Upper lobe of left lung (tissue), 6 donors: Measurements from ENCODE around the gene BRF1. TPM values are rescaled to one million over a fixed set of nuclear protein-coding genes. Genes with fewer than 3 reads are reported as not detected.

ENCODE experiments used
- ATAC-seq, 2 donors: fragments of 200-7000 bp; cut with Tn5 transposase; one replicate each; pipeline ENCODE4 v1.9.1; 2022; ENCODE audit warnings: mild to moderate bottlenecking in 2 of 2, moderate library complexity in 2 of 2; ENCODE audit not compliant: low FRiP score in 2 of 2
- DNase-seq, 2 donors: peaks; one replicate each; pipeline ENCODE4 v3.0.0-alpha.2; 2019 to 2020
- H3K27ac ChIP-seq, 4 donors: fragments of 200-600 bp; sonication (generic); one replicate each; pipeline ENCODE4 v1.5.1; 2016 to 2019
- H3K27me3 ChIP-seq, 4 donors: fragments of 200-600 bp; sonication (generic); one replicate each; pipeline ENCODE4 v1.5.1; 2017 to 2019
- H3K36me3 ChIP-seq, 4 donors: fragments of 200-600 bp; sonication (generic); one replicate each; pipeline ENCODE4 v1.5.1; 2016 to 2019
- H3K4me1 ChIP-seq, 4 donors: fragments of 200-600 bp; sonication (generic); one replicate each; pipeline ENCODE4 v1.5.1; 2018 to 2019
- H3K4me3 ChIP-seq, 4 donors: fragments of 200-600 bp; sonication (generic); one replicate each; pipeline ENCODE4 v1.5.1; 2017 to 2019; ENCODE audit warnings: mild to moderate bottlenecking in 2 of 4, moderate library complexity in 1 of 4
- H3K9me3 ChIP-seq, 4 donors: fragments of 200-600 bp; sonication (generic); one replicate each; pipeline ENCODE4 v1.5.1; 2018 to 2019
- EP300 ChIP-seq, 4 donors: sonication (generic); formaldehyde crosslinking; IDR thresholded peaks; one replicate each; pipeline ENCODE4 v1.5.1; 2017; ENCODE audit warnings: antibody characterized with exemption in 4 of 4, control low read depth in 2 of 4
- POLR2A ChIP-seq, 4 donors: fragments of 450-650 bp; IDR thresholded peaks; one replicate each; pipeline ENCODE4 v1.5.1; 2016 to 2017; ENCODE audit warnings: antibody characterized with exemption in 4 of 4, mild to moderate bottlenecking in 2 of 4
- POLR2AphosphoS5 ChIP-seq, 2 donors: sonication (generic); formaldehyde crosslinking; IDR thresholded peaks; one replicate each; pipeline ENCODE4 v1.5.1; 2017; ENCODE audit warnings: antibody characterized with exemption in 2 of 2
- WGBS, 2 donors: methylation state at CpG; one replicate each; pipeline ENCODE4 v1.1.5; 2017 to 2018; 5-methylcytosine and 5-hydroxymethylcytosine counted together
- total RNA-seq, 6 donors: library from RNA; depleted of rRNA in 4 of 6; stranded (reverse); fragments of >200 nt in 4 of 6; gene quantifications; one replicate each; pipeline versions ENCODE4 v1.1.0 to v1.2.1, GENCODE V29; 2016 to 2021
- TF ChIP-seq, protein P1 (sequence below), 6 experiments: fragments of 450-650 bp in 4 of 6; fragments of 200-600 bp in 2 of 6; sonication (generic) in 2 of 6; IDR thresholded peaks; one replicate each; pipeline ENCODE4 v1.5.1; 2016 to 2019; ENCODE audit warnings: antibody characterized with exemption in 6 of 6
- donor health status: DM: no; HTN: no; CAD: no; lungs with moderate emphysema.
- donor health status: DM: no; HTN: yes; CAD: no; lungs with severe emphysema.

Gene BRF1
- total RNA-seq, 6 donors from 2014 or later: 38.6 to 195 (median 52.7) TPM

DNA sequence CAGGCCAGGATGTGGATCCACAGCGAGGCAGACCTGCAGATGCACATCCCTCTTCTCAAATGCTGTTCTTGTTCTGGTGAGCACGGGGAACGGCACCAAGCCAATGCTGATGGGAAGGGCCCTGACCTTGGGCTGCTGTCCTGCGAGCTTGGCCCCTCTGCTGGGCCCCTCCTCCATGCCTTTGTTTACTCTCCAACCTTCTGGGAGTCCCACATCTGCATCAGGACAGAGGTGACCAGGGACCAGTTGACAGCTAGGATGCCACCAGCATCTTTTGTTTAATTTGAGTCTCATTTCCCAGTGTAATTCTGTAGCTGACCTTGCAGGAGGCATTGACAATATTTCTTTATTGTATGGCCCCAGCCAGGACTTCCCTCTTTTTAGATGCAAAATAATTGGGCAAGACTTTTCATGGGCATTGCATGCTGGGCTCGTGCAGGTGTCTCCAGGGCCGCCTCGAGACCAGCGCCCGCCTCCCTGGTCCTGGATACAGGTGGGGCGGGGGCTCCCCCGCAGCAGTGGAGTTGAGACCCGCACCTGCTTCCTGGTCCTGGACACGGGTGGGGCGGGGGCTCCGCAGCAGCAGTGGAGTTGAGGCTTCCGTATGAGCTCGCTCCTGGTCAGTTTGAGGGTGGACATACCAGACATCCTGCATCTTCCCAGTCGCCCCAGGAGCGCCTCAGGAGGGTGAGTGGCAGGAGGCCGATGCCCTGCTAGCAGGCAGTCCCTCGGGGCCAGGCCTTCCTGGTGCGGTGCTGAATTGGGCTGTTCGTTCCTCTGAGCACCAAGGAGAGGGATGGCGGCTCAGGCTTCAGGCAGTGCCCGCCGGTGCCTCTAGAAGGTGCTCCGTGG, 25.1 kb upstream of the BRF1 start:
- 81 to 88% methylated on average over 5 to 14 of the region's 27 CpGs for WGBS, 2 donors
- Histone ChIP-seq H3K36me3 (no peaks in the 10 kb centered on the region), H3K9me3 (no peaks in the 10 kb centered on the region), H3K27ac (no peak overlapping the region), H3K4me1 (peaks cover 27 to 74% (median 38%) of the 10 kb centered on the region in 4 donors), H3K4me3 (no peak overlapping the region), H3K27me3 (no peaks in the 10 kb centered on the region)
- ATAC-seq (no peak), DNase-seq (peak in 1 of 2 donors; percentile 75)
- TF ChIP-seq POLR2AphosphoS5 (IDR thresholded peaks at IDR 0.05) (no peak), EP300 (IDR thresholded peaks at IDR 0.05) (no peak), POLR2A (IDR thresholded peaks at IDR 0.05) (no peak)
- TF ChIP-seq, protein P1, sequence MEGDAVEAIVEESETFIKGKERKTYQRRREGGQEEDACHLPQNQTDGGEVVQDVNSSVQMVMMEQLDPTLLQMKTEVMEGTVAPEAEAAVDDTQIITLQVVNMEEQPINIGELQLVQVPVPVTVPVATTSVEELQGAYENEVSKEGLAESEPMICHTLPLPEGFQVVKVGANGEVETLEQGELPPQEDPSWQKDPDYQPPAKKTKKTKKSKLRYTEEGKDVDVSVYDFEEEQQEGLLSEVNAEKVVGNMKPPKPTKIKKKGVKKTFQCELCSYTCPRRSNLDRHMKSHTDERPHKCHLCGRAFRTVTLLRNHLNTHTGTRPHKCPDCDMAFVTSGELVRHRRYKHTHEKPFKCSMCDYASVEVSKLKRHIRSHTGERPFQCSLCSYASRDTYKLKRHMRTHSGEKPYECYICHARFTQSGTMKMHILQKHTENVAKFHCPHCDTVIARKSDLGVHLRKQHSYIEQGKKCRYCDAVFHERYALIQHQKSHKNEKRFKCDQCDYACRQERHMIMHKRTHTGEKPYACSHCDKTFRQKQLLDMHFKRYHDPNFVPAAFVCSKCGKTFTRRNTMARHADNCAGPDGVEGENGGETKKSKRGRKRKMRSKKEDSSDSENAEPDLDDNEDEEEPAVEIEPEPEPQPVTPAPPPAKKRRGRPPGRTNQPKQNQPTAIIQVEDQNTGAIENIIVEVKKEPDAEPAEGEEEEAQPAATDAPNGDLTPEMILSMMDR (IDR thresholded peaks at IDR 0.05): no peak

DNA sequence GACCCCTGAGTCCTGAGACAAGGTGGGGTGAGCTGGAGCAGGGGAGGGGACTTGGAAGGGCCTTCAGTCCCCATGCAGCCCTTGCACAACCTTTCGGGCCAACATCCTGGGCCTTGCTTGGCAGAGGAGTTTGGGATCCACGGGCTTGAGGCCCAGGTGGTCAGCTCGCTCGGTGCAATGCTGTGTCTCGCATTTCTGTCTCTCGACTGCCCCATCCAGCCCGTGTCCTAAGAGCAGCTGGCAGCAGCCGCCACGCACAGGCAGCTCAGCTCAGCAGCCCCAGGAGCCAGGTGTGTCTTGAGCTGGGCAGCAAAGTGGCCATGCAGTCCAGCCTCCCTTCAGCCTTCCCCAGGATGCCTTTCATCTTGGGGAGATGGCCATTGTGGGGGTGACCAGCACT, 24.5 kb upstream of the BRF1 start:
- Histone ChIP-seq H3K4me1 (peaks cover 21 to 68% (median 33%) of the 10 kb centered on the region in 4 donors), H3K36me3 (no peaks in the 10 kb centered on the region), H3K27ac (no peak overlapping the region), H3K4me3 (no peak overlapping the region), H3K9me3 (no peaks in the 10 kb centered on the region), H3K27me3 (no peaks in the 10 kb centered on the region)
- DNase-seq: peak in 1 of 2 donors; percentile 66
- TF ChIP-seq POLR2AphosphoS5 (IDR thresholded peaks at IDR 0.05) (no peak), EP300 (IDR thresholded peaks at IDR 0.05) (no peak), POLR2A (IDR thresholded peaks at IDR 0.05) (no peak)
- TF ChIP-seq, protein P1 (IDR thresholded peaks at IDR 0.05): no peak
- 89 to 93% methylated on average over 5 to 9 of the region's 9 CpGs for WGBS, 2 donors
- ATAC-seq: no peak

DNA sequence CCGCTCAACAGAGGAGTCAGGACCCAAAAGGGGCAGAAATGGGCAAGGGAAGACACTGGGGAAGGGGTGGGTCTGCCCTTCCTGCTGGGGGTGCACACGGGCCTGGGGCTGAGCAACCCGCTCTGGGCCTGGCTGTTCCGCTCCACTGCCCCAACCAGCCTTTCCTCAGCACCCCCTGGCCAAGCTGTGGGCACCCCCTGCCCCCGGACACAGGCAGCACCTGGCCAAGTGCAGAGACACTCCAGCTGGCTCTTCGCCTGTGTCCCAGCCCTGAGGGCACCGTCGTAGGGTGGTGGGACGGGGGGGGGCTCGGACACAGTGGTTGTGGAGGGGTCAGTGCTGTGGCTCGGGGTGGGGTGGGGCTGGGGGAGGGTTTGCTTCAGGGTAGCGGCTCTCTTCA, 24.1 kb upstream of the BRF1 start:
- TF ChIP-seq POLR2AphosphoS5 (IDR thresholded peaks at IDR 0.05) (no peak), EP300 (IDR thresholded peaks at IDR 0.05) (no peak), POLR2A (IDR thresholded peaks at IDR 0.05) (no peak)
- TF ChIP-seq, protein P1 (IDR thresholded peaks at IDR 0.05): no peak
- 95 to 98% methylated on average over 4 to 10 of the region's 12 CpGs for WGBS, 2 donors
- Histone ChIP-seq H3K4me1 (peaks cover 17 to 63% (median 30%) of the 10 kb centered on the region in 4 donors), H3K36me3 (no peaks in the 10 kb centered on the region), H3K27ac (no peak overlapping the region), H3K4me3 (no peak overlapping the region), H3K9me3 (no peaks in the 10 kb centered on the region), H3K27me3 (no peaks in the 10 kb centered on the region)
- no peak for ATAC-seq
- peak in 1 of 2 donors; percentile 53 for DNase-seq

DNA sequence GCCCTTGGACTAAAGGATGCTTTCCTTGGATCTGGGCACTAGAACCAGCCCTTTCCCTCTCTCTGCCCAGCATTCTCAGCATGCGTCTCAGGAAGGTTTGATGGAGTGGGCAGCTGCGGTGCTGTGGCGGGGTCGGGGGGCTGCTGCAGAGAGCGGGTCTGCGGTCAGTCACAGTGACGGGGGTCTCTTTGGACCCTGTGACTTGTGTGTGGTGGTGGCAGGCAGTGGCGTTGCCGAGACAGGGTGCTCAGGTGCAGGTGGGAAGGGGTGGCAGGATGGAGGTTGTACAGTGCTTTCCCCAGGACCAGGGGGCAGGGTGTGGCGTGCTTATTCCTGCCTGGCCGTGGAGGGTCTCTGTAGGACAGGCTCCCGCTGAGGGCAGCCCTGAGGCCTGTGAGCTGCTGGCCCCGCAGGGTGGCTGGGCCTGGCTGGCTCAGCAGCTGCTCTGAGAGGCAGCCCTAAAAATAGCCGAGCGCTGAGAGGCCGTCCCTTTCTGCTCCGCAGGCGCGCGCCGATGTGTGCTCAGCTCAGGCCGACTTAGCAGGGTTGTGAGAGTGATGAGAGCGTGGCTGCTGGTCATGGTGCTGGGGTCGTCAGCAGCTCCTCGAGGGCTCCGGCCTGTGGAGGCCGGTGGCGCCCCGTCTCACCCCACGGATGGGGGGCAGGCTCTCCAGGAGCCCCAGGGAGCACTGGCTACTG, 23.4 kb upstream of the BRF1 start:
- no peak for TF ChIP-seq POLR2AphosphoS5 (IDR thresholded peaks at IDR 0.05)
- no peak for TF ChIP-seq EP300 (IDR thresholded peaks at IDR 0.05)
- TF ChIP-seq POLR2A (IDR thresholded peaks at IDR 0.05): no peak
- TF ChIP-seq, protein P1 (IDR thresholded peaks at IDR 0.05): no peak
- H3K27me3 ChIP-seq: no peaks in the 10 kb centered on the region
- H3K27ac ChIP-seq: no peak overlapping the region
- no peaks in the 10 kb centered on the region for H3K36me3 ChIP-seq
- DNase-seq (peak in 1 of 2 donors; percentile 74), ATAC-seq (peak in 1 of 2 donors; percentile 34)
- H3K4me1 ChIP-seq: peaks cover 11 to 57% (median 25%) of the 10 kb centered on the region in 4 donors
- H3K9me3 ChIP-seq: no peaks in the 10 kb centered on the region
- WGBS, 2 donors: 93 to 96% methylated on average over 10 to 20 of the region's 30 CpGs
- no peak overlapping the region for H3K4me3 ChIP-seq
